ENCODE data around the gene CLDN14.

CLDN14 gene

GRCh38 chr21:36486246-36486645, 6.3 kb upstream of the CLDN14 start:
- H3K36me3 ChIP-seq (ENCODE audit: insufficient read depth, insufficient read length, low read length): no peaks in the 10 kb centered on the region
- no peaks in the 10 kb centered on the region for H3K27me3 ChIP-seq (ENCODE audit: insufficient read depth, insufficient read length)
- no peak overlapping the region for H3K4me3 ChIP-seq (ENCODE audit: insufficient read length, low read depth)
- H3K9ac ChIP-seq (ENCODE audit: insufficient read length, low read depth): no peak overlapping the region
- H3K9me3 ChIP-seq (ENCODE audit: insufficient read depth, low read length): no peaks in the 10 kb centered on the region
- DNase-seq (ENCODE audit: low read depth, low spot score): no peak
- TF ChIP-seq YY1 (IDR thresholded peaks at IDR 0.05; ENCODE audit: insufficient read depth, insufficient read length) (no peak), ZNF274 (IDR thresholded peaks at IDR 0.05; ENCODE audit: low read depth, low read length) (no peak), SUZ12 (IDR thresholded peaks at IDR 0.05; ENCODE audit: extremely low read depth, insufficient read depth, insufficient read length) (no peak)
- no peaks in the 10 kb centered on the region for H3K4me1 ChIP-seq (ENCODE audit: insufficient read depth, insufficient read length)

GRCh38 chr21:36485476-36485875, 5.6 kb upstream of the CLDN14 start:
- no peak overlapping the region for H3K9ac ChIP-seq (ENCODE audit: insufficient read length, low read depth)
- no peaks in the 10 kb centered on the region for H3K36me3 ChIP-seq (ENCODE audit: insufficient read depth, insufficient read length, low read length)
- no peaks in the 10 kb centered on the region for H3K9me3 ChIP-seq (ENCODE audit: insufficient read depth, low read length)
- no peak overlapping the region for H3K4me3 ChIP-seq (ENCODE audit: insufficient read length, low read depth)
- TF ChIP-seq SUZ12 (IDR thresholded peaks at IDR 0.05; ENCODE audit: extremely low read depth, insufficient read depth, insufficient read length) (no peak), YY1 (IDR thresholded peaks at IDR 0.05; ENCODE audit: insufficient read depth, insufficient read length) (no peak), ZNF274 (IDR thresholded peaks at IDR 0.05; ENCODE audit: low read depth, low read length) (no peak)
- no peaks in the 10 kb centered on the region for H3K27me3 ChIP-seq (ENCODE audit: insufficient read depth, insufficient read length)
- H3K4me1 ChIP-seq (ENCODE audit: insufficient read depth, insufficient read length): no peaks in the 10 kb centered on the region
- DNase-seq (ENCODE audit: low read depth, low spot score): no peak

- TF ChIP-seq SUZ12 (IDR thresholded peaks at IDR 0.05; ENCODE audit: extremely low read depth, insufficient read depth, insufficient read length): no peak
- TF ChIP-seq YY1 (IDR thresholded peaks at IDR 0.05; ENCODE audit: insufficient read depth, insufficient read length): no peak
- TF ChIP-seq ZNF274 (IDR thresholded peaks at IDR 0.05; ENCODE audit: low read depth, low read length): no peak
- Histone ChIP-seq H3K4me1 (ENCODE audit: insufficient read depth, insufficient read length) (peaks cover 3% of the 10 kb centered on the region), H3K9me3 (ENCODE audit: insufficient read depth, low read length) (no peaks in the 10 kb centered on the region), H3K27me3 (ENCODE audit: insufficient read depth, insufficient read length) (no peaks in the 10 kb centered on the region), H3K36me3 (ENCODE audit: insufficient read depth, insufficient read length, low read length) (no peaks in the 10 kb centered on the region), H3K9ac (ENCODE audit: insufficient read length, low read depth) (no peak overlapping the region), H3K4me3 (ENCODE audit: insufficient read length, low read depth) (no peak overlapping the region)
- no peak for DNase-seq (ENCODE audit: low read depth, low spot score)
Observed at GRCh38 chr21:36483095-36483494, 3.2 kb upstream of the CLDN14 start.

- DNase-seq (ENCODE audit: low read depth, low spot score): no peak
Observed at GRCh38 chr21:36482673-36483072, 2.8 kb upstream of the CLDN14 start.

GRCh38 chr21:36482181-36482580, 2.3 kb upstream of the CLDN14 start:
- Histone ChIP-seq H3K9ac (ENCODE audit: insufficient read length, low read depth) (no peak overlapping the region), H3K4me1 (ENCODE audit: insufficient read depth, insufficient read length) (peaks cover 3% of the 10 kb centered on the region)

More at GRCh38 chr21:36482673-36483072, 2.8 kb upstream of the CLDN14 start:
- no peaks in the 10 kb centered on the region for H3K27me3 ChIP-seq (ENCODE audit: insufficient read depth, insufficient read length)
- no peak overlapping the region for H3K4me3 ChIP-seq (ENCODE audit: insufficient read length, low read depth)
- H3K4me1 ChIP-seq (ENCODE audit: insufficient read depth, insufficient read length): peaks cover 3% of the 10 kb centered on the region
- H3K9ac ChIP-seq (ENCODE audit: insufficient read length, low read depth): no peak overlapping the region
- H3K36me3 ChIP-seq (ENCODE audit: insufficient read depth, insufficient read length, low read length): no peaks in the 10 kb centered on the region
- TF ChIP-seq SUZ12 (IDR thresholded peaks at IDR 0.05; ENCODE audit: extremely low read depth, insufficient read depth, insufficient read length) (no peak), YY1 (IDR thresholded peaks at IDR 0.05; ENCODE audit: insufficient read depth, insufficient read length) (no peak), ZNF274 (IDR thresholded peaks at IDR 0.05; ENCODE audit: low read depth, low read length) (no peak)
- no peaks in the 10 kb centered on the region for H3K9me3 ChIP-seq (ENCODE audit: insufficient read depth, low read length)

GRCh38 chr21:36481639-36482038, 1.7 kb upstream of the CLDN14 start:
- H3K9me3 ChIP-seq (ENCODE audit: insufficient read depth, low read length): no peaks in the 10 kb centered on the region
- H3K9ac ChIP-seq (ENCODE audit: insufficient read length, low read depth): no peak overlapping the region
- no peaks in the 10 kb centered on the region for H3K36me3 ChIP-seq (ENCODE audit: insufficient read depth, insufficient read length, low read length)
- TF ChIP-seq SUZ12 (IDR thresholded peaks at IDR 0.05; ENCODE audit: extremely low read depth, insufficient read depth, insufficient read length) (no peak), YY1 (IDR thresholded peaks at IDR 0.05; ENCODE audit: insufficient read depth, insufficient read length) (no peak), ZNF274 (IDR thresholded peaks at IDR 0.05; ENCODE audit: low read depth, low read length) (no peak)
- no peaks in the 10 kb centered on the region for H3K27me3 ChIP-seq (ENCODE audit: insufficient read depth, insufficient read length)
- no peak overlapping the region for H3K4me3 ChIP-seq (ENCODE audit: insufficient read length, low read depth)
- DNase-seq (ENCODE audit: low read depth, low spot score): no peak
- peaks cover 3% of the 10 kb centered on the region for H3K4me1 ChIP-seq (ENCODE audit: insufficient read depth, insufficient read length)

More at GRCh38 chr21:36482181-36482580, 2.3 kb upstream of the CLDN14 start:
- DNase-seq (ENCODE audit: low read depth, low spot score): no peak
- Histone ChIP-seq H3K9me3 (ENCODE audit: insufficient read depth, low read length) (no peaks in the 10 kb centered on the region), H3K36me3 (ENCODE audit: insufficient read depth, insufficient read length, low read length) (no peaks in the 10 kb centered on the region), H3K4me3 (ENCODE audit: insufficient read length, low read depth) (no peak overlapping the region), H3K27me3 (ENCODE audit: insufficient read depth, insufficient read length) (no peaks in the 10 kb centered on the region)
- TF ChIP-seq ZNF274 (IDR thresholded peaks at IDR 0.05; ENCODE audit: low read depth, low read length) (no peak), SUZ12 (IDR thresholded peaks at IDR 0.05; ENCODE audit: extremely low read depth, insufficient read depth, insufficient read length) (no peak), YY1 (IDR thresholded peaks at IDR 0.05; ENCODE audit: insufficient read depth, insufficient read length) (no peak)

GRCh38 chr21:36480618-36481017, 696 bp upstream of the CLDN14 start:
- H3K4me3 ChIP-seq (ENCODE audit: insufficient read length, low read depth): no peak overlapping the region
- H3K9me3 ChIP-seq (ENCODE audit: insufficient read depth, low read length): no peaks in the 10 kb centered on the region
- no peak overlapping the region for H3K9ac ChIP-seq (ENCODE audit: insufficient read length, low read depth)
- DNase-seq (ENCODE audit: low read depth, low spot score): no peak
- no peaks in the 10 kb centered on the region for H3K27me3 ChIP-seq (ENCODE audit: insufficient read depth, insufficient read length)
- H3K4me1 ChIP-seq (ENCODE audit: insufficient read depth, insufficient read length): peaks cover 3% of the 10 kb centered on the region
- TF ChIP-seq SUZ12 (IDR thresholded peaks at IDR 0.05; ENCODE audit: extremely low read depth, insufficient read depth, insufficient read length) (no peak), ZNF274 (IDR thresholded peaks at IDR 0.05; ENCODE audit: low read depth, low read length) (no peak), YY1 (IDR thresholded peaks at IDR 0.05; ENCODE audit: insufficient read depth, insufficient read length) (no peak)
- no peaks in the 10 kb centered on the region for H3K36me3 ChIP-seq (ENCODE audit: insufficient read depth, insufficient read length, low read length)
